Neuronal stem cell (in vitro differentiated cells): ENCODE results near the gene WDR49.
A peak's percentile ranks its signal among the peaks of the same experiment; 100 is the strongest.

Source experiments
- DNase-seq: peaks from one replicate; pipeline ENCODE4 v3.0.0-alpha.2; 2013; ENCODE audit warnings: low spot score
- H2AFZ ChIP-seq: one replicate; pipeline ENCODE4 v1.6.1; 2013; ENCODE audit warnings: mild to moderate bottlenecking, low read length, inconsistent platforms
- H2AK5ac ChIP-seq: 2 replicates; pipeline ENCODE4 v1.6.1; 2013; ENCODE audit warnings: low read depth, mild to moderate bottlenecking, inconsistent platforms, low read length, moderate library complexity, mixed read lengths
- H2BK120ac ChIP-seq: 2 replicates; pipeline ENCODE4 v1.6.1; 2013; ENCODE audit warnings: low read depth, mild to moderate bottlenecking, inconsistent platforms, low read length, moderate library complexity, mixed read lengths
- H2BK12ac ChIP-seq: one replicate; pipeline ENCODE4 v1.6.1; 2013; ENCODE audit warnings: low read length, inconsistent platforms
- H2BK15ac ChIP-seq: 2 replicates; pipeline ENCODE4 v1.6.1; 2013; ENCODE audit warnings: mild to moderate bottlenecking, low read length, inconsistent platforms, mixed read lengths
- H2BK5ac ChIP-seq: one replicate; pipeline ENCODE4 v1.6.1; 2013; ENCODE audit warnings: inconsistent platforms, mild to moderate bottlenecking, low read length, moderate library complexity
- H3K14ac ChIP-seq: one replicate; pipeline ENCODE4 v1.6.1; 2013; ENCODE audit warnings: low read length, inconsistent platforms
- H3K18ac ChIP-seq: 2 replicates; pipeline ENCODE4 v1.6.1; 2013; ENCODE audit warnings: low read length, inconsistent platforms
- H3K23ac ChIP-seq: 2 replicates; pipeline ENCODE4 v1.6.1; 2013; ENCODE audit warnings: low read depth, mild to moderate bottlenecking, mixed read lengths, low read length, inconsistent platforms; ENCODE audit not compliant: poor library complexity
- H3K27ac ChIP-seq: replicated peaks from 3 replicates; pipeline ENCODE4 v1.5.1; 2013; ENCODE audit warnings: low read length, inconsistent platforms
- H3K27me3 ChIP-seq, 3 experiments: 2 replicates each; pipeline ENCODE4 v1.6.1; 2013; ENCODE audit warnings: low read length in 3 of 3, mild to moderate bottlenecking in 2 of 3, inconsistent platforms in 1 of 3, low read depth in 1 of 3, mixed read lengths in 1 of 3, moderate library complexity in 1 of 3; ENCODE audit not compliant: control insufficient read depth in 3 of 3, insufficient read depth in 3 of 3
- H3K36me3 ChIP-seq, 2 donors: replicated peaks in 1 of 2; 2 replicates each; pipeline ENCODE4 v1.6.1; 2013; ENCODE audit warnings: low read length in 2 of 2; ENCODE audit not compliant: control insufficient read depth in 2 of 2, insufficient read depth in 2 of 2
- H3K4ac ChIP-seq: 2 replicates; pipeline ENCODE4 v1.6.1; 2013; ENCODE audit warnings: inconsistent platforms, mild to moderate bottlenecking, low read length, moderate library complexity
- H3K4me1 ChIP-seq, 2 donors: 1 replicate in 1 of 2; 2 replicates in 1 of 2; pipeline ENCODE4 v1.6.1; 2013; ENCODE audit warnings: low read length in 2 of 2, low read depth in 1 of 2; ENCODE audit not compliant: control insufficient read depth in 2 of 2, insufficient read depth in 1 of 2
- H3K4me2 ChIP-seq: one replicate; pipeline ENCODE4 v1.6.1; 2013; ENCODE audit warnings: mild to moderate bottlenecking, low read length, inconsistent platforms; ENCODE audit not compliant: insufficient read depth, poor library complexity, severe bottlenecking
- H3K4me3 ChIP-seq, 2 donors: 2 replicates each; pipeline ENCODE4 v1.5.1; 2013; ENCODE audit warnings: low read length in 2 of 2, mild to moderate bottlenecking in 2 of 2, inconsistent platforms in 1 of 2, moderate library complexity in 1 of 2
- H3K79me1 ChIP-seq: one replicate; pipeline ENCODE4 v1.6.1; 2013; ENCODE audit warnings: low read depth, mild to moderate bottlenecking, inconsistent platforms, low read length, moderate library complexity
- H3K9ac ChIP-seq: one replicate; pipeline ENCODE4 v1.6.1; 2013; ENCODE audit warnings: mild to moderate bottlenecking, low read depth, low read length, inconsistent platforms; ENCODE audit not compliant: poor library complexity
- H3K9me3 ChIP-seq, 2 donors: replicated peaks in 1 of 2; 2 replicates each; pipeline versions ENCODE3 to v1.6.1; 2013; ENCODE audit warnings: low read length in 2 of 2, mild to moderate bottlenecking in 2 of 2, inconsistent platforms in 1 of 2, low read depth in 1 of 2, mixed read lengths in 1 of 2, moderate library complexity in 1 of 2; ENCODE audit not compliant: control insufficient read depth in 2 of 2, insufficient read depth in 1 of 2
- H4K8ac ChIP-seq: one replicate; pipeline ENCODE4 v1.6.1; 2013; ENCODE audit warnings: low read depth, mild to moderate bottlenecking, inconsistent platforms, low read length, moderate library complexity
- H4K91ac ChIP-seq: one replicate; pipeline ENCODE4 v1.6.1; 2013; ENCODE audit warnings: low read length, low read depth, mild to moderate bottlenecking, inconsistent platforms; ENCODE audit not compliant: poor library complexity
- WGBS, 2 donors: extraction: QIAGEN DNeasy Blood & Tissue Kit; methylation state at CpG; one replicate each; pipeline ENCODE4 v1.1.7; 2013; ENCODE audit warnings: missing lambda C conversion rate in 2 of 2, mixed read lengths in 1 of 2; ENCODE audit not compliant: insufficient read length in 2 of 2, insufficient replicate concordance in 1 of 2; ENCODE audit errors: extremely low coverage in 2 of 2; 5-methylcytosine and 5-hydroxymethylcytosine counted together

WDR49 gene

DNA sequence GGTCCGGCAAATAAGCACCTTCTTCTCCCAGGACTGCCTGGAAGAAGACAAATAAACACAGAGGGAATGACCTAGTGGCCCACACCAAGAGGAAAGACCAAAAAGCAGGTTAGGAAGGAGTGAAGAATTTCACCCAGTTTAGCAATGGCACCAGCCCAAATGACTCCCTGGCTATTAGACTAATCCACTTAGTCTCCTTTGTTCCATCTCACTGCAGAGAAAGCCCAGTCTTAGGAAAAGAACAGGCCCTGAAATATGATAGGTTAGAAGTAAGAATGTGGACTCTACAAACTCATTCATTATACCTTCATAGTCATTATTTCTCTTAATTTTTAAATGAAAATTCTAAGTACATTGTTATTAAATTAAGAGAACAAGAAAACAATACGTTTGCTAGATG lies 203.1 kb downstream of the WDR49 start:
- DNase-seq = peak; percentile 15
- H3K23ac ChIP-seq = no peak overlapping the region

DNA sequence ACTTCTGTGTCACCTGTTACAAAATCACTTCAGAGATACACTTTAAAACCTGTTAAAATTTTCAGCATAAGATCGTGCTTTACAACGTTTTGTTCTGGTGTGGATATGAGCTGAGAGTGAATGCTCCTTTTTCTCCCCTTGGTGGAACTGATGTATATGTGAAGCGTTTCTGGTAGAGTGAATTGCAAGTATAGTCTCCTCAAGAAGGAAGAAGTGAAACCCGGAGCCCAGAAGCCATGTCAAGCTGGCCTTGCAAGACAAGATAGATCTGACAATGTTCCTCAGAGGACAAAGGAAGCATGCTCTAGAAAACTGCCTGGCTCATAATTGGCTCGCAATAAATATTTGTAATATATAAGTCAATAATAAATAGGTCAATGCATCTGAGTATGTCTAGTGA lies 203.5 kb downstream of the WDR49 start:
- no CpG with 5 or more reads among the region's 5 CpGs for WGBS, 2 donors

More for the DNA sequence above, 203.1 kb downstream of the WDR49 start:
- Histone ChIP-seq H2AFZ (no peak overlapping the region), H3K4ac (no peak overlapping the region), H3K27ac (no peak overlapping the region), H2BK15ac (no peak overlapping the region), H3K4me2 (no peak overlapping the region), H4K91ac (no peak overlapping the region), H3K79me1 (no peaks in the 10 kb centered on the region), H3K27me3 (no peaks in the 10 kb centered on the region), H3K9ac (no peak overlapping the region), H3K9me3 (no peaks in the 10 kb centered on the region), H3K4me1 (peaks cover 0 to 4% of the 10 kb centered on the region in 2 donors), H2BK120ac (no peak overlapping the region), H2BK12ac (no peak overlapping the region), H2BK5ac (no peak overlapping the region), H3K36me3 (no peaks in the 10 kb centered on the region), H4K8ac (no peak overlapping the region), H3K14ac (no peak overlapping the region), H2AK5ac (no peak overlapping the region), H3K4me3 (no peak overlapping the region), H3K18ac (no peak overlapping the region)
- WGBS, 2 donors = no CpG with 5 or more reads among the region's 2 CpGs

GRCh38 chr3:167445491-167445890 lies 208.3 kb downstream of the WDR49 start:
- H3K4ac ChIP-seq = no peak overlapping the region
- no peak overlapping the region for H3K4me2 ChIP-seq
- no peak overlapping the region for H2BK120ac ChIP-seq
- DNase-seq = no peak
- H3K9me3 ChIP-seq = no peaks in the 10 kb centered on the region
- no peaks in the 10 kb centered on the region for H3K36me3 ChIP-seq
- H2BK15ac ChIP-seq = no peak overlapping the region
- no peak overlapping the region for H3K14ac ChIP-seq
- H3K4me1 ChIP-seq = peaks cover 0 to 3% of the 10 kb centered on the region in 2 donors
- no peak overlapping the region for H4K91ac ChIP-seq
- no peak overlapping the region for H3K9ac ChIP-seq
- H3K27ac ChIP-seq = no peak overlapping the region
- H3K23ac ChIP-seq = no peak overlapping the region
- H3K79me1 ChIP-seq = no peaks in the 10 kb centered on the region
- H3K18ac ChIP-seq = no peak overlapping the region
- no peaks in the 10 kb centered on the region for H3K27me3 ChIP-seq
- H2AFZ ChIP-seq = no peak overlapping the region
- no peak overlapping the region for H2AK5ac ChIP-seq
- H4K8ac ChIP-seq = no peak overlapping the region
- no peak overlapping the region for H3K4me3 ChIP-seq
- H2BK5ac ChIP-seq = no peak overlapping the region
- H2BK12ac ChIP-seq = no peak overlapping the region

More for the DNA sequence above, 203.5 kb downstream of the WDR49 start:
- Histone ChIP-seq H3K23ac (no peak overlapping the region), H3K9me3 (no peaks in the 10 kb centered on the region), H3K4me3 (no peak overlapping the region), H3K14ac (no peak overlapping the region), H3K18ac (no peak overlapping the region), H3K27ac (no peak overlapping the region), H3K4ac (no peak overlapping the region), H4K91ac (no peak overlapping the region), H2BK12ac (no peak overlapping the region), H3K27me3 (no peaks in the 10 kb centered on the region), H3K79me1 (no peaks in the 10 kb centered on the region), H4K8ac (no peak overlapping the region), H3K4me2 (no peak overlapping the region), H3K9ac (no peak overlapping the region), H2BK15ac (no peak overlapping the region), H2AFZ (no peak overlapping the region), H3K4me1 (peaks cover 0 to 4% of the 10 kb centered on the region in 2 donors), H2AK5ac (no peak overlapping the region), H3K36me3 (no peaks in the 10 kb centered on the region), H2BK5ac (no peak overlapping the region), H2BK120ac (no peak overlapping the region)
- no peak for DNase-seq

GRCh38 chr3:167441256-167441655 lies 212.5 kb downstream of the WDR49 start:
- no peak overlapping the region for H2BK15ac ChIP-seq
- no peak overlapping the region for H4K91ac ChIP-seq
- DNase-seq = no peak
- no peak overlapping the region for H3K18ac ChIP-seq
- no peak overlapping the region for H3K9ac ChIP-seq
- H3K27ac ChIP-seq = no peak overlapping the region
- H2BK12ac ChIP-seq = no peak overlapping the region
- no peak overlapping the region for H3K23ac ChIP-seq
- H3K36me3 ChIP-seq = no peaks in the 10 kb centered on the region
- no peak overlapping the region for H3K14ac ChIP-seq
- H3K27me3 ChIP-seq = no peaks in the 10 kb centered on the region
- H3K4me3 ChIP-seq = no peak overlapping the region
- no peaks in the 10 kb centered on the region for H3K4me1 ChIP-seq
- no peak overlapping the region for H3K4ac ChIP-seq
- peaks cover 0 to 2% of the 10 kb centered on the region in 2 donors for H3K9me3 ChIP-seq
- no peak overlapping the region for H2BK120ac ChIP-seq
- H2AK5ac ChIP-seq = no peak overlapping the region
- H2AFZ ChIP-seq = no peak overlapping the region
- no peak overlapping the region for H4K8ac ChIP-seq
- H3K79me1 ChIP-seq = no peaks in the 10 kb centered on the region
- H3K4me2 ChIP-seq = no peak overlapping the region
- no peak overlapping the region for H2BK5ac ChIP-seq
- WGBS, 2 donors = no CpG with 5 or more reads among the region's 2 CpGs
